Measurements from ENCODE around the gene GAB2.
"Not testable (repeated sequence)": the region's sequence is repeated elsewhere in the genome, so short reads cannot be mapped to it uniquely, and the experiment has no call there.

GAB2 gene

DNA sequence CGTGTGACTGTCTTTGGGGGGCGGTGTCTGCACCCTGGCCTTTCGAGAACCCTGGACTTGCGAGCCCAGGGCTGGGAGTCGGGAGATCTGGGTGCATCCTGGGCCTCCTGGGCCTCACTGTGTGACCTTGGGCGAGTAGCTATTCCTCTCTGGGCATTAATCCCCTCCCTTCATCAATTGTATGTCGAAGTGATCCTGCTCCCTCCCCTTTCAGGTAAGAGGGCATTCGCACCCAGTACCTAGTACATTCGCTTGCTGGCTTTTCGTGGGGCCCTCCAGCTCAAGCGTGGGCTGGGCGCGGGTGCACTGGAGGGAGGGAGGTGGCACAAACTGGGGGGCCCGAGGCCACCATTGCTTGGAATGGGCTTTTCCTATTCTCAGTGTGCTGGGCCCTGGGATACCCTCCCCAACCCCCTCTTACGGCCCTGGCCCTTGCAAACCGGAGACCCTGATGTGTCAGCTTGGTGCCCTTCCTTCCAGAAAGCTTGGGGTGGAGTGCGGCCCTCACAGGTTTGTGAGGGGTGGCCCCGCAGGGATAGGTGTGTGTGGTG lies 228.4 kb downstream of the GAB2 start:
- Histone ChIP-seq H3K27ac (ENCODE audit: low read length) (no peak overlapping the region), H3K36me3 (ENCODE audit: control insufficient read depth, insufficient read depth, low read length) (no peaks in the 10 kb centered on the region), H3K4me3 (ENCODE audit: low read length) (peak overlapping the region; percentile 79), H3K9me3 (ENCODE audit: control insufficient read depth, insufficient read depth, low read length) (no peaks in the 10 kb centered on the region), H3K4me1 (ENCODE audit: control insufficient read depth, insufficient read depth, low read length) (no peaks in the 10 kb centered on the region), H3K27me3 (ENCODE audit: control insufficient read depth, insufficient read depth, low read length) (no peaks in the 10 kb centered on the region)
- WGBS (ENCODE audit: insufficient coverage, insufficient read length): no CpG with 5 or more reads among the region's 18 CpGs
- DNase-seq (ENCODE audit: low read depth, low spot score): no peak

DNA sequence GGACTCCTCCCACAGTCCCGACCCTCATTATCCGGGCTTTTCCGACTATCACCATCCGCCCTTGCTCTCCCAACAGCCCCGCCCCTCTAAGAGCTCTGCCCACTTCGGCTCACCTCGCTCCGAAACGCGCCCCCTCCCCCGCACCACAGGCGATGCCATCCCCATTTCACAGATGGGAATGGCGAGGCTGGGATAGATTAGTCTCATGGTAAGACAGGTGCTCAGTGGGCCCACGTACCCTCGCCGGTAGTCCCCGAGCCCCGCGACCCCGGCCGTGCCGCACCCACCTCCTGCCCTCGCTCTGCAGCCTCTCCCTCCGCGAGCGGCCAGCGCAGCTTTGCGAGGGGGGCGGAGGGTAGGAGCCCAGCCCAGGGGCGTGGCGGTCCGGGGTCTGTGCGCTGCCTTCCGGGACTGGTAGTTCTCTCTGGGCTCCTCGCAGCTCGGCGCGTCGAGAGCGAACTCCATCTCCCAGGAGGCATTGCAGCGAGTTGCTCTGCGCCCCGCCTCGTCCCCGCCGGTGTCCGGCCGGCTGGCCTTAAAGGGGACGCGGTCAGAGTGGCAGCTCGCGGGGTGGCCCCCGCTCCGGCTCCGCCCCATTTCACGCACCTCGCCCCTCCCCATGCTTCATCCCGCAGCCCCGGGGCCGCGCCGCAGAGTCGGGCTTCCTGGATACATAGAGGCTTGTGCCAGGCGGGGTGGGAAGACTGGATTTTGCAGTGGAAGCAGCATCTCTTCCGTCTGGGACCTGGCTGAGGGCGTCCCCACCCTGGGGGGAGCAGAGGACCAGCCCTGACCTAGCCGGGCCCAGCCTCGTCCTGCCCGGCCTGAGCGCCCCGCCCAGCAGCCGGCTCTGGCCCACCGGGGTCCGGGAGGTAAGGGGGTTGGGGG lies 229.1 kb downstream of the GAB2 start, which contains the start of the genes KCTD21 and USP35:
Gene KCTD21 (minus strand): TSS at position 341 of the 888 bp plus-strand sequence. CDS start 14,072 bp downstream, outside the sequence.
Gene USP35 (plus strand): TSS at position 634 of the 888 bp plus-strand sequence. CDS start 7,327 bp downstream, outside the sequence.
- Histone ChIP-seq H3K27me3 (ENCODE audit: control insufficient read depth, insufficient read depth, low read length) (no peaks in the 10 kb centered on the region), H3K27ac (ENCODE audit: low read length) (no peak within 1 kb of the TSS), H3K36me3 (ENCODE audit: control insufficient read depth, insufficient read depth, low read length) (no peaks in the 10 kb centered on the region), H3K9me3 (ENCODE audit: control insufficient read depth, insufficient read depth, low read length) (no peaks in the 10 kb centered on the region), H3K4me3 (ENCODE audit: low read length) (peak within 1 kb of the TSS; percentile 79), H3K4me1 (ENCODE audit: control insufficient read depth, insufficient read depth, low read length) (no peaks in the 10 kb centered on the region)
- DNase-seq (ENCODE audit: low read depth, low spot score): peak; percentile 97
- WGBS (ENCODE audit: insufficient coverage, insufficient read length): no CpG with 5 or more reads among the region's 74 CpGs

DNA sequence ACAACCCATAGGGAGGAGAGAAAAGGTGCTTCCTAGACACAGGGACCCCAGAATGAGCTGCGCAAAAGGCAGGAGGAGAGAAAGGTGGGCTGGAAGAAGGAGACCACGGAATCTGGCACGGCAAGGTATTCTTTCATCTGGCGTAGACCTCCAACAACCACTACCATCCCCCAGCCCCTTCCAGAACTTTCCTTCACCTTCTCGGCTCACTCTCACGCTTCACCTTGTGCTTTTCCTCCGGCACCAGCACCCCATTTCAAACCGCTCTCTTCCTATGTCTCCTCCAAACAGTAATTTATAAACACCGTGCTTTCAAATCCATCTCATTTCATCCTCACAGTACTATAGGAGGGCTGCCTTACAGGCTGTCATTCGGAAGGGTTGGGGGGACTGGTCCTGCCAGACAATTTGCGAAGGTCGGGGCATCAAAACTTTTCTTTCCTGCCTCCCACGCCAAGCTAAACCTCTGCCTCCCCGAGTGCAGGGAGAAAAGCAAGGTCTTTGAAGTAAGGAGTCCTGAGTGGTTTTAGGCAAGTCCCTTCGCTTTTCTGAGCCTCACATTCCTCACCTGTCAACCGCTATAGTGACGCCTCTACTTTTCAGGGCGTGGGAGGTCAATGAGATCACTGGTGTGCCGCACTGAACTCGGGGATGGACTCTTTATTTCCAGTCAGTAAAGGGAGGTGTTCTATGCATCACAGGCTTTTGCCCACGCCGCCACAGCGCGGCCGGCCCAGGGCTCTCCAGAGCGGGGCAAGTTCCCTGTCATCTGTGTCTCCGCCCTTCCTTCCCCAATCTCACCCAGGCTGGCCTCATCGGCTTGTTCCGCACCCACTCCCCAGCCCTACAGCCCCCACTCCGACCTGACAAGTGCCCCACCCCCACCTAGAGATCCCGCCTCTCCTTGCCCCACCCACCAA lies 230.0 kb downstream of the GAB2 start:
- no peak overlapping the region for H3K27ac ChIP-seq (ENCODE audit: low read length)
- WGBS (ENCODE audit: insufficient coverage, insufficient read length): no CpG with 5 or more reads among the region's 31 CpGs
- H3K9me3 ChIP-seq (ENCODE audit: control insufficient read depth, insufficient read depth, low read length): no peaks in the 10 kb centered on the region
- no peak for DNase-seq (ENCODE audit: low read depth, low spot score)
- peak overlapping the region; percentile 79; the same call in 1 of the 2 replicates for H3K4me3 ChIP-seq (ENCODE audit: low read length)
- H3K4me1 ChIP-seq (ENCODE audit: control insufficient read depth, insufficient read depth, low read length): no peaks in the 10 kb centered on the region
- no peaks in the 10 kb centered on the region for H3K36me3 ChIP-seq (ENCODE audit: control insufficient read depth, insufficient read depth, low read length)
- H3K27me3 ChIP-seq (ENCODE audit: control insufficient read depth, insufficient read depth, low read length): no peaks in the 10 kb centered on the region

DNA sequence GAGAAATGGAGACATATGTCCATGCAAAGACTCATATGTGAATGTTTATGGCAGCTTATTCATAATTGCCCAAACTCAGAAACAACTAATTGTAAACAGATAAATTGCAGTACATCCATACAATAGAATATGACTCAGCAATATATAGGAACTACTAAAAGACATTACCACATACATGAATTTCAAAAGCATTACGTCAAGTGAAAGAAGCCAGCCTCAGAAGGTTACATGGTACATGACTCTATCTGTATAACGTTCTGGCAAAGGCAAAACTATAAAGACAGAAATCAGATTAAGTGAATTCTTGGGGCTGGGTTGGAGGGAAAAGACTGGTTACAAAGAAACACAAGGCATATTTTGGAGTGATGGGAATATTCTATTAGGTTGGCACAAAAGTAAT lies 236.4 kb downstream of the GAB2 start:
- Histone ChIP-seq H3K9me3 (ENCODE audit: control insufficient read depth, insufficient read depth, low read length) (no peaks in the 10 kb centered on the region), H3K4me1 (ENCODE audit: control insufficient read depth, insufficient read depth, low read length) (no peaks in the 10 kb centered on the region), H3K27me3 (ENCODE audit: control insufficient read depth, insufficient read depth, low read length) (no peaks in the 10 kb centered on the region), H3K4me3 (ENCODE audit: low read length) (no peak overlapping the region), H3K27ac (ENCODE audit: low read length) (no peak overlapping the region), H3K36me3 (ENCODE audit: control insufficient read depth, insufficient read depth, low read length) (no peaks in the 10 kb centered on the region)
- DNase-seq (ENCODE audit: low read depth, low spot score): no peak
- WGBS (ENCODE audit: insufficient coverage, insufficient read length): no CpG with 5 or more reads among the region's 2 CpGs

DNA sequence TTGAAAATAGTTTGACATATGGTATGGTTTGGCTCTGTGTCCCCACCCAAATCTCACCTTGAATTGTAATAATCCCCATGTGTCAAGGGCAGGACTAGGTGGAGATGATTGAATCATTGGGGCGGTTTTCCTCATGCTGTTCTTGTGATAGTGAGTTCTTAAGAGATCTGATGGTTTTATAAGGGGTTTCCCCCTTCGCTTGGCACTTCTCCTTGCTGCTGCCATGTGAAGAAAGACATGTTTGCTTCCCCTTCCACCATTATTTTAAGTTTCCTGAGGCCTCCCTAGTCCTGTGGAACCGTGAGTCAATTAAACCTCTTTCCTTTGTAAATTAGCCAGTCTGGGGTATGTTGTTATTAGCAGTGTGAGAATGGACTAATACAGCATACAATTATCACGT lies 236.9 kb downstream of the GAB2 start:
- no peaks in the 10 kb centered on the region for H3K36me3 ChIP-seq (ENCODE audit: control insufficient read depth, insufficient read depth, low read length)
- no peak for DNase-seq (ENCODE audit: low read depth, low spot score)
- no CpG with 5 or more reads among the region's 4 CpGs for WGBS (ENCODE audit: insufficient coverage, insufficient read length)
- H3K27me3 ChIP-seq (ENCODE audit: control insufficient read depth, insufficient read depth, low read length): no peaks in the 10 kb centered on the region
- no peaks in the 10 kb centered on the region for H3K9me3 ChIP-seq (ENCODE audit: control insufficient read depth, insufficient read depth, low read length)
- no peak overlapping the region for H3K4me3 ChIP-seq (ENCODE audit: low read length)
- no peaks in the 10 kb centered on the region for H3K4me1 ChIP-seq (ENCODE audit: control insufficient read depth, insufficient read depth, low read length)
- no peak overlapping the region for H3K27ac ChIP-seq (ENCODE audit: low read length)

DNA sequence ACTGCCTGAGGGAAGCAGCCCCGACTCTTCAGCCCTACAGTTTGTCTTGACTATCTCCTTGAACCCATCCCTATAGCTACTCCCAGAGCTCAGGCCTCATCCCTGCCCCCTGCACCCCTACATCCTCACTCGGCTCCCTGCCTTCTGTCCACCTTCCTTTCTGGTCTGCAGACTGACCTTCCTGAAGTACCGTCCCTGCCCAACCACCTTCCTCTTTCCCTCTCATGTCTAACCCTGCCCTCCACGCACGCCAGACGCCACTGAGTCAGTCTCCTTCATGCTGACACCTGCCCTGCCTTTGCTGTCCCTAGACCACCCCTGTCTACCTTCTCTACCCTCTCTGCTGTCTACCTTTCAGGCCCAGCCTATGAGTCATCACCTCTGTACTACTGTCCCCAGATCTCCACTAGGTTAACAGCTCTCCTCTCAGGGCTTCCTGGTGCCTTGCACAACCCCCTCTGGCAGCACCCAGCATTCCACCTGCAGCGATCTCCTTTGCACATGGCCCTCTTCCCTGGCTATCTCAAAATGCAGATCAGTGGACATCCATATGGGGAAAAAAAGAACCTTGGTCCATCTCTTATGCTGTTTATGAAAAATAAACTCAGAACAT lies 238.1 kb downstream of the GAB2 start:
- no peaks in the 10 kb centered on the region for H3K36me3 ChIP-seq (ENCODE audit: control insufficient read depth, insufficient read depth, low read length)
- no peaks in the 10 kb centered on the region for H3K9me3 ChIP-seq (ENCODE audit: control insufficient read depth, insufficient read depth, low read length)
- no peaks in the 10 kb centered on the region for H3K4me1 ChIP-seq (ENCODE audit: control insufficient read depth, insufficient read depth, low read length)
- no CpG with 5 or more reads among the region's 7 CpGs for WGBS (ENCODE audit: insufficient coverage, insufficient read length)
- H3K4me3 ChIP-seq (ENCODE audit: low read length): no peak overlapping the region
- no peak for DNase-seq (ENCODE audit: low read depth, low spot score)
- H3K27ac ChIP-seq (ENCODE audit: low read length): no peak overlapping the region
- no peaks in the 10 kb centered on the region for H3K27me3 ChIP-seq (ENCODE audit: control insufficient read depth, insufficient read depth, low read length)

DNA sequence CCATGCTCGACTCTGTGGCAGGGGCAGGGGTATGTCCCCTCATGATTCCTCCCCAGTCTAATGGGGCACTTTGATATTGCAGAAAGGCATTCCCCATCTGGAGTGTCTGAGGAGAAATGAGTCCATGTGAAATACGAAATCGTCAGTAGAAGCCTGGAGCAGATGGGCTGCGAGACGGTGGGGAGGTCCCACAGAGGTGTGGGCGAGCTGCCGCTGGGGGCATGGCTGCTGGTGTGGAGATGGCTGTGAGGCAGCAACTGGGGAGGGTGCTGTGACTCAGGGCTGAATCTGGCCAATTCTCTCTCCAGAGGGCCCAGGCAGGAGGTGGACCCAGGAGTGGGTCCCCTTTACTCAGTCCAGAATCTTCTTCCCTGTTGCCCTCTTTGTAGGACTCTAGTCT lies 240.4 kb downstream of the GAB2 start:
- no peak overlapping the region for H3K4me3 ChIP-seq (ENCODE audit: low read length)
- no peak overlapping the region for H3K27ac ChIP-seq (ENCODE audit: low read length)
- H3K4me1 ChIP-seq (ENCODE audit: control insufficient read depth, insufficient read depth, low read length): no peaks in the 10 kb centered on the region
- H3K9me3 ChIP-seq (ENCODE audit: control insufficient read depth, insufficient read depth, low read length): no peaks in the 10 kb centered on the region
- no peaks in the 10 kb centered on the region for H3K27me3 ChIP-seq (ENCODE audit: control insufficient read depth, insufficient read depth, low read length)
- no peaks in the 10 kb centered on the region for H3K36me3 ChIP-seq (ENCODE audit: control insufficient read depth, insufficient read depth, low read length)
- WGBS (ENCODE audit: insufficient coverage, insufficient read length): no CpG with 5 or more reads among the region's 7 CpGs
- no peak for DNase-seq (ENCODE audit: low read depth, low spot score)

DNA sequence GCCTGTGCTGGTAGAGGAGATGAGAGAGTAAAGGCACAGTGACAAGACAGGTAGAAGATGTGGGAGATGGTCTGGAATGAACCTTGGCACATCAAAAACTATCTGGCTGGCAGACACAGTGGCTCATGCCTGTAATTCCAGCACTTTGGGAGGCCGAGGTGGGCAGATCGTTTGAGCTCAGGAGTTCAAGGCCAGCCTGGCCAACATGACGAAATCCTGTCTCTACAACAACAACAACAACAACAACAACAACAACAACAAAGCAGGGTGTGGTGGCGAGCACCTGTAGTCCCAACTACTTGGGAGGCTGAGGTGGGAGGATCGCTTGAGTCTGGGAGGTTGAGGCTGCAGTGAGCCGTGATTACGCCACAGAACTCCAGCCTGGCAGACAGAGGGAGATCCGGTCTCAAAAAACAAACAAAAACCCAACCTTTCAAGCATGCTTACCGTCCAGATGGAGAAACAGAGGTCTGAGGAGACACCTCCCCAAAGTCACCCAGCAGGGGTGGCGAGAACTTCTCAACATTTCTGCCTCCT lies 240.9 kb downstream of the GAB2 start:
- whole genome bisulfite sequencing (ENCODE audit: insufficient coverage, insufficient read length): no CpG with 5 or more reads among the region's 10 CpGs
- Histone ChIP-seq H3K4me3 (ENCODE audit: low read length) (no peak overlapping the region), H3K36me3 (ENCODE audit: control insufficient read depth, insufficient read depth, low read length) (no peaks in the 10 kb centered on the region), H3K4me1 (ENCODE audit: control insufficient read depth, insufficient read depth, low read length) (no peaks in the 10 kb centered on the region), H3K9me3 (ENCODE audit: control insufficient read depth, insufficient read depth, low read length) (no peaks in the 10 kb centered on the region), H3K27ac (ENCODE audit: low read length) (no peak overlapping the region), H3K27me3 (ENCODE audit: control insufficient read depth, insufficient read depth, low read length) (no peaks in the 10 kb centered on the region)
- DNase-seq (ENCODE audit: low read depth, low spot score): no peak

DNA sequence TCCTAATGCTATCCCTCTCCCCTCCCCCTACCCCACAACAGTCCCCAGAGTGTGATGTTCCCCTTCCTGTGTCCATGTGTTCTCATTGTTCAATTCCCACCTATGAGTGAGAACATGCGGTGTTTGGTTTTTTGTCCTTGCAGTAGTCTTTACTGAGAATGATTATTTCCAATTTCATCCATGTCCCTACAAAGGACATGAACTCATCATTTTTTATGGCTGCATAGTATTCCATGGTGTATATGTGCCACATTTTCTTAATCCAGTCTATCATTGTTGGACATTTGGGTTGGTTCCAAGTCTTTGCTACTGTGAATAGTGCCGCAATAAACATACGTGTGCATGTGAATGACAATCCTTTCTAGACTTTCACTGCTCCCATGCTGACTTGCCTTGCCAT lies 241.8 kb downstream of the GAB2 start:
- WGBS (ENCODE audit: insufficient coverage, insufficient read length): no CpG with 5 or more reads among the region's 3 CpGs
- not testable (repeated sequence) for H3K4me1 ChIP-seq (ENCODE audit: control insufficient read depth, insufficient read depth, low read length); H3K27ac ChIP-seq (ENCODE audit: low read length); H3K27me3 ChIP-seq (ENCODE audit: control insufficient read depth, insufficient read depth, low read length); H3K4me3 ChIP-seq (ENCODE audit: low read length); H3K9me3 ChIP-seq (ENCODE audit: control insufficient read depth, insufficient read depth, low read length); H3K36me3 ChIP-seq (ENCODE audit: control insufficient read depth, insufficient read depth, low read length); DNase-seq (ENCODE audit: low read depth, low spot score)

Data from iPS DF 6.9 (cell line).